Measurements from ENCODE around the gene CNTN3.

Gene CNTN3

DNA sequence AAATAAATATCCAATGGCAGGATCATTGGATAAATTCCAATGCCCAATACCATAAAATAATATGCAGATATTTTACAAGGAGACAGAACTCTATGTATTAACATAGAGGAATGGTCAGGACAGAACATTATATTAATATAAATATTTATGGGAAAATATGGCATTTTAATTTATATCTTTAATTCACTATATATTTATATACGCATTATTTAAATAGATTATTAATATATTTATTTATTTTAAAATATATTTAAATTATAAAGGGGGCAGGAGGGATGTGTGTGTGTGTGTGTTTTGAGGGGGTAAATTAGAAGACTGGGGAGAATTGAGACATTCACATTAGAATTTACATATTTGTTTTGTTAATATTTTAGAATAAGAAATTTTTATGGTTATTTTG is 31.6 kb upstream of the CNTN3 start:
- no peaks in the 10 kb centered on the region for H3K36me3 ChIP-seq (ENCODE audit: low read length)
- H2AFZ ChIP-seq (ENCODE audit: low read depth, low read length, severe bottlenecking) = no peak overlapping the region
- no peaks in the 10 kb centered on the region for H3K9me2 ChIP-seq (replicated peaks; ENCODE audit: insufficient read depth, low read length)
- no peaks in the 10 kb centered on the region for H3F3A ChIP-seq (ENCODE audit: insufficient read depth)
- no peak overlapping the region for H3K27ac ChIP-seq (ENCODE audit: low read depth, low read length)
- TF ChIP-seq CTCF (IDR thresholded peaks at IDR 0.05; ENCODE audit: insufficient read depth, low read length, poor library complexity, severe bottlenecking) = no peak
- no peak for TF ChIP-seq EZH2phosphoT487 (conservative IDR thresholded peaks at IDR 0.05; ENCODE audit: low read length)
- H3K27me3 ChIP-seq (ENCODE audit: low read length) = no peaks in the 10 kb centered on the region
- H3K9ac ChIP-seq (ENCODE audit: low read length) = no peak overlapping the region
- H3K79me2 ChIP-seq (ENCODE audit: insufficient read depth, low read length) = no peaks in the 10 kb centered on the region
- no peaks in the 10 kb centered on the region for H3K9me3 ChIP-seq (ENCODE audit: insufficient read depth, low read length)
- H3K4me3 ChIP-seq (ENCODE audit: insufficient read depth, low read length, poor library complexity, severe bottlenecking) = no peak overlapping the region
- no peak overlapping the region for H3K4me2 ChIP-seq (ENCODE audit: low read depth, low read length, poor library complexity, severe bottlenecking)
- H4K20me1 ChIP-seq (ENCODE audit: low read depth, low read length) = no peaks in the 10 kb centered on the region

- no peak overlapping the region for H3K4me2 ChIP-seq (ENCODE audit: low read depth, low read length, poor library complexity, severe bottlenecking)
- no peak overlapping the region for H2AFZ ChIP-seq (ENCODE audit: low read depth, low read length, severe bottlenecking)
- H3K79me2 ChIP-seq (ENCODE audit: insufficient read depth, low read length) = no peaks in the 10 kb centered on the region
- no peak overlapping the region for H3K4me3 ChIP-seq (ENCODE audit: insufficient read depth, low read length, poor library complexity, severe bottlenecking)
- no peaks in the 10 kb centered on the region for H3F3A ChIP-seq (ENCODE audit: insufficient read depth)
- no peak overlapping the region for H3K9ac ChIP-seq (ENCODE audit: low read length)
- H3K9me3 ChIP-seq (ENCODE audit: insufficient read depth, low read length) = no peaks in the 10 kb centered on the region
- H4K20me1 ChIP-seq (ENCODE audit: low read depth, low read length) = no peaks in the 10 kb centered on the region
- H3K36me3 ChIP-seq (ENCODE audit: low read length) = no peaks in the 10 kb centered on the region
- no peaks in the 10 kb centered on the region for H3K27me3 ChIP-seq (ENCODE audit: low read length)
- H3K27ac ChIP-seq (ENCODE audit: low read depth, low read length) = no peak overlapping the region
- no peaks in the 10 kb centered on the region for H3K9me2 ChIP-seq (replicated peaks; ENCODE audit: insufficient read depth, low read length)
- TF ChIP-seq CTCF (IDR thresholded peaks at IDR 0.05; ENCODE audit: insufficient read depth, low read length, poor library complexity, severe bottlenecking) (no peak), EZH2phosphoT487 (conservative IDR thresholded peaks at IDR 0.05; ENCODE audit: low read length) (no peak)
Measured at GRCh38 chr3:74643636-74644035, 29.2 kb upstream of the CNTN3 start.

GRCh38 chr3:74642876-74643275 is 28.4 kb upstream of the CNTN3 start:
- Histone ChIP-seq H3K4me3 (ENCODE audit: insufficient read depth, low read length, poor library complexity, severe bottlenecking) (no peak overlapping the region), H2AFZ (ENCODE audit: low read depth, low read length, severe bottlenecking) (no peak overlapping the region)

More at GRCh38 chr3:74642876-74643275, 28.4 kb upstream of the CNTN3 start:
- no peak for TF ChIP-seq EZH2phosphoT487 (conservative IDR thresholded peaks at IDR 0.05; ENCODE audit: low read length)
- TF ChIP-seq CTCF (IDR thresholded peaks at IDR 0.05; ENCODE audit: insufficient read depth, low read length, poor library complexity, severe bottlenecking) = no peak
- no peak overlapping the region for H3K9ac ChIP-seq (ENCODE audit: low read length)
- H3K4me2 ChIP-seq (ENCODE audit: low read depth, low read length, poor library complexity, severe bottlenecking) = no peak overlapping the region
- no peaks in the 10 kb centered on the region for H3K79me2 ChIP-seq (ENCODE audit: insufficient read depth, low read length)
- H3F3A ChIP-seq (ENCODE audit: insufficient read depth) = no peaks in the 10 kb centered on the region
- H3K27me3 ChIP-seq (ENCODE audit: low read length) = no peaks in the 10 kb centered on the region
- H3K27ac ChIP-seq (ENCODE audit: low read depth, low read length) = no peak overlapping the region
- H3K9me3 ChIP-seq (ENCODE audit: insufficient read depth, low read length) = no peaks in the 10 kb centered on the region
- H4K20me1 ChIP-seq (ENCODE audit: low read depth, low read length) = no peaks in the 10 kb centered on the region
- no peaks in the 10 kb centered on the region for H3K9me2 ChIP-seq (replicated peaks; ENCODE audit: insufficient read depth, low read length)
- H3K36me3 ChIP-seq (ENCODE audit: low read length) = no peaks in the 10 kb centered on the region
